Activated T-cell treated with anti-CD3 and anti-CD28 coated beads, Interleukin-2, amount 50 U/mL, for 48 hours (primary cell): Measurements from ENCODE around the gene ZNF785.
"Not testable (repeated sequence)": the region's sequence is repeated elsewhere in the genome, so short reads cannot be mapped to it uniquely, and the experiment has no call there.

Experiments used
- DNase-seq, 2 experiments: peaks; one replicate each; pipeline ENCODE4 v3.0.0-alpha.2; 2020

Gene ZNF785

GRCh38 chr16:30585400-30586191, at the start of gene ZNF785:
TSS of gene ZNF785 (minus strand) at chr16:30585697. CDS start at chr16:30585611, 86 bp downstream.
- peak; percentile 94 for DNase-seq

DNA sequence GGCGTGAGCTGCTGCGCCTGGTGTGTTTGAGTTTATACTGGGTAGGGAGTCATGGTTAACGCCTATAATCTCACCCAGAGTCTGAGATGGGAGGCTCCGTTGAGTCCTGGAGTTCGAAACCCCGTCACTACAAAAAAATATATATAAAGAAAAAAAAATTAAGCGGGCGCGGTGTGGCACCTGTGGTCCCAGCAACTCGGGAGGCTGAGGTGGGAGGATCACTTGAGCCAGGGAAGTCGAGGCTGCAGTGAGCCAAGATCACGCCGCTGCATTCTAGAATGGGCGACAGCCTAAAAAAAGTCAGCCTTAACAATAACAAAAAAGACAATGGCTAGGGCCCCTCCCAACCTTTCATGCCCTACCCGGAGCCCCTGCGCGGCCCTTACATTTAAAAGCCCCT, 48.0 kb upstream of the ZNF785 start:
- DNase-seq = no peak

DNA sequence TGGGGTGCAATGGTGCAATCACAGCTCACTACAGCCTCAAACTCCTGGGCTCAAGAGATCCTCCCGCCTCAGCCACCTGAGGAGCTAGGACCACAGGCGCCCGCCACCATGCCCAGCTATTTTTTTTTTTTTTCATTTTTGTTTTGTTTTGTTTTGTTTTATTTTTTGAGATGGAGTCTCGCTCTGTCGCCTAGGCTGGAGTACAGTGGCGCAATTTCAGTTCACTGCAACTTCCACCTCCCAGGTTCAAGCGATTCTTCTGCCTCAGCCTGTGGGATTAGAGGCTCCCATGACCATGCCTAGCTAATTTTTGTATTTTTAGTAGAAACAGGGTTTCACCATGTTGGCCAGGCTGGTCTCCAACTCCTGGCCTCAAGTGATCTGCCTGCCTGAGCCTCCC, 47.0 kb upstream of the ZNF785 start:
- not testable (repeated sequence) for DNase-seq

DNA sequence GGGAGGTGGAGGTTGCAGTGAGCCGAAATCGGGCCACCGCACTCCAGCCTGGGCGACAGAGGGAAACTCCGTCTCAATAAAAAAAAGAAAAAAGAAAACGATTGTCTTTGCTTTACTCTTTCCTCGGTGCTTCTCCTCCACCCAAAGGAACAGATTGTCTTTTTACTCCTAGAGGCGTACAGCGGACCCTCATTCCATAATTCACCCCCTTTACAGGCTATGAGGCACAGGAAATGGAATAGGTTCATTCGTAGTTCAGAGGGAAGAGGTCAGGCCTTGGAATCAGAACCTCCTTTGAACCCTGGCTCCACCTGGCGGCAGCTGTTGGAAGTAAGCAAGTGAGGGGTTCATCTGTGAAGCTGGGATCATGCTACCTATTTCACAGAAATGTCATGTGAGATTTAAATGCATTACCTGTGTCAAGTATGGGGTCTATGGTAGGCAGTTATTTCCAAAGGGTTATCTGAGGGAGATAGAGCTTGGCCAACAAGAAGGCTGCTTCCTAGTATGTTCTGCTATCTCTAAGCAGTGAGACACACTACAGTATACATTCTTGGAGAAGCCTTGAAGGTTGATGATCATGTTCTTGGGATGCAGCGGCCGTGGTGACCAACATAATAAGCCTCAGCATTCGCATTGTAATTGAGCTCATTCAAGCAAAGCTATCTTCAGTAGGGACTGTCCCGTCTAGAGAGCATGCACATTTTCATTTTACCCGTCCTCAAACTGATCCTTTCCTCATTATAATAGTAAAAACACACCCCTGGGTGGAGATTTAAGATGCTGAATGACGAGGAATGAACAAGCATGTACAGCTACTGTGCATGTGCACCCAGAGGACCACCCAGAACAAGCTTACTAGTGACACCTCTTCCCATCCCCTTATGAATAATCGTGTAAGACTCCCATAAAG, 43.4 kb upstream of the ZNF785 start:
- DNase-seq = peak; percentile 95 to 98

DNA sequence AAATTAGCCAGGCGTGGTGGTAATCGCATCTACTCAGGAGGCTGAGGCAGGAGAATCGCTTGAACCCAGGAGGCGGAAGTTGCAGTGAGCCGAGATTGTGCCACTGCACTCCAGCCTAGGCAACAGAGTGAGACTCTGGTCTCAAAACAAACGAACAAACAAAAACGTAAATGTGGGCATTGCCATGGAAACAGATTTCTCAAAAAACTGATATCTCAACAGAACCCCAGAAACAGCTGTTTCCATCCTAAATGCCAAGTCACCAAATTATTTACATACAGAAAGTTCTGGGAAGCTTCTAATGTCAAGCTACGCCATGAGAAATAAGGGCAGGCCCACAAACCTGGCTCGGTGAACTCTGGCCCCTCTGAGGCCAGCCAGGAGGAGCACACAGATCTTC, 40.7 kb upstream of the ZNF785 start:
- no peak for DNase-seq

GRCh38 chr16:30623536-30624283, 38.2 kb upstream of the ZNF785 start:
- no peak for DNase-seq

GRCh38 chr16:30622455-30623032, 37.0 kb upstream of the ZNF785 start:
- DNase-seq = no peak

DNA sequence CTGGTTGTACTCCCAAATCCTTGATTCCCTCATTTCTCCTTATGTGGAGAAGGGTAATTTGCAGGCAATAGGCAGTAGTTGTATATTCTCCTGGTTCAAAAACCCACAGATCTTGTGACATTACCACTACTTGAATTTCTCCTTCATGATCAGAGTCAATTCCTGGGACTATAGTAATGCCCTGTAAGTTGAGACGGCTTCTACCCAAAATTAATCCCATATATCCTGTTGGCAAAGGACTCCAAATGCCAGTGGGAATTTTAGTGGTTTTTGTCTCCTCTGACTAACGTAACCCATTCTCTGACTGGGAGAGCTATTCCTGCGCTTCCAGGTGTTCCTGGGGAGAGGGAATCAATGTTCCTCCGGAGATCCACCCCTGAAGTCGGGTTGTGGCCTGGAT, 36.3 kb upstream of the ZNF785 start:
- no peak for DNase-seq

DNA sequence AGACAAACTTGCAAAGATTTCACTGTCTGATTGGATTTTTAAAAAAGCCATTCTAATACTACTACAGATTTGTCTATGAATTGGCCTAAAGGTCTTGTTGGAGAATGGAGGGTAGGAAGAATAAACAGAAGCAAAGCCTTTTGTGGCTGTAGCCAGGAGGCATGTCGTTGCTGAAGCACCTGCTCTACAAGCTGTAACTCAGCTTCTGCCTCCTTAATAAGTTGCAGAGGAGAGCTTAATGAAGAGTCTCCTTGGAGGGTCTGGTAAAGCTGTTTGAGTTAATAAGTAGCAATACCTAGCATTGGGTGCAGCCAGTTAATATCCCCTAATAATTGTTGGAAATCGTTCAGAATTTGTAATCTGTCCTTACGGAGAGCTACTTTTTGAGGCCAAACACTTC, 34.7 kb upstream of the ZNF785 start:
- DNase-seq = no peak

GRCh38 chr16:30619638-30620037, 34.1 kb upstream of the ZNF785 start:
- no peak for DNase-seq

GRCh38 chr16:30619202-30619601, 33.7 kb upstream of the ZNF785 start:
- no peak for DNase-seq

- DNase-seq = peak; percentile 92 to 94
Observed at GRCh38 chr16:30615358-30616091, 30.0 kb upstream of the ZNF785 start.

GRCh38 chr16:30609926-30610839, 24.7 kb upstream of the ZNF785 start, which contains the start of gene ZNF689:
TSS of gene ZNF689 (minus strand) at chr16:30610389. CDS start at chr16:30610041, 348 bp downstream.
- peak; percentile 98 to 99 for DNase-seq

DNA sequence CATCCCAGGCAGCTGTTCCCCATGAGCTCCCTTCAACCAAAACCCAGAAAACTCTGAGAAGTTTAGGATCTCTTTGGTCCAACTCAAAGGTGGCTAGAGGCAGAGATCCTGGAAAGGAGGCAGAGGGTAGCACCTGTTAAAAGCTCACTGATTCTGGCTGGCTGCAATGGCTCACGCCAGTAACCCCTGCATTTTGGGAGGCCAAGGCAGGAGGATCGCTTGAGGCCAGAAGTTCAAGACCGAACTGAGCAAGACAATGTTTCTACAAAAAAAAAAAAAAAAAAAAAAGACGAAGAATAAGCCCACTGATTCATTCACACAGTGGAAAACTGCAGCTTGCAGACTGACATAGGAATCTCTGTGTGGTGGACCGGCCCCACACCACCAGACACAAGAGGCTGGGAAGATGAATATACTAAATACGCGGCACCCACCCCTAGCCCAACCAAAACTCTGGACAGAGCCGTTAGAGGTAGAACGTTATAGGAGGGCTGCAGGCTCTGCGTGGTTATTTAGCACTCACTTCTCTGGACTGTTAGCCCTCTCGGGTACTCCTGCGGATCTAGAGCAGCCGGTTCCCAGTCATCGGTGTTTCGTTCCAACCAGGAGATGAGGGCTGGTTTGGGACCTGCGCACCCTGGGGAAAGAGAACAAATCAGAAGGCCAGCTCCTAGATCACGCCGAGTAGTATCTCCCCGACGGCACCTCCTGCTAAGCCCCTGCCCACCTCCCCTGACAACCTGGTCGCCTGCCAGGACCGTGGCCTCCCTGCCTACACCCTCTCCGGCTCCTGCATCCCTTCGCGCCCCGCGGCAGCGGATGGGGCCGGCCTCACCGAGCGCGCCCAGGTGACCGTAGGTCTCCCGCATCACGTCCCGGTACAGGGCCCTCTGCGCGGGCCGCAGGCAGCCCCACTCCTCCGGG, 23.8 kb upstream of the ZNF785 start:
- DNase-seq = peak; percentile 70 to 76

DNA sequence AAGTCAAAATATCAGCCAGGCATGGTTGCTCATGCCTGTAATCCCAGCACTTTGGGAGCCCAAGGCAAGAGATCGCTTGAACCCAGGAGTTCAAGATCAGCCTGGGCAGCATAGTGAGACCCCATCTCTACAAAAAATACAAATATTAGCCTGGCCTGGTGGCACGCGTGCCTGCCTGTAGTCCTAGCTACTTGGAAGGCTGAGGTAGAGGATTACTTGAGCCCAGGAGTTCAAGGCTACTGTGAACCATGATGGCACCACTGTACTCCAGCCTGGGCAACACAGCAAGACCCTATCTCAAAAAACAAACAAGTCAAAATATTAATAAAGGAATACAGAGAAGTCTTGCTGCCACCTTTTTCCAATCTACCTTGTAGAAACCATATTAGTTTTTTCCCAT, 20.5 kb upstream of the ZNF785 start:
- no peak for DNase-seq

DNA sequence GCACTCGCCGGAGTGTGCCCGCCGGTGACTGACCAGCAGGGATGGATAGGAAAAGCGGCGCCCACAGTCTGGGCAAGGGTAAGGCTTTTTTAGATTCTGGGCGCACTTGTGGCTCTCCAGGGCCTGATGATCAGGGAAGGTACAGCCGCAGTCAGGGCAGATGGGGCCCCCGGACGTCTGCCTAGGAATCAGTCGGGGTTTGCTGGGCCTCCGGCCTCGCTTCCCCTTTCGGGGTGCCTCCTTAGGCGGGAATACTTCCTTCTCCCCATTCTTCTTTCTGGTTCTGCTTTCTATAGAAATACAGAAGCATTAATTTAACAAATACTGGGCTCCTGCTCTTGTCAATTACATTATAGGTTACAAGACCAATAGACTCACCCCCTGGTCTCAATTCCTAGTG, 19.7 kb upstream of the ZNF785 start:
- DNase-seq = no peak

DNA sequence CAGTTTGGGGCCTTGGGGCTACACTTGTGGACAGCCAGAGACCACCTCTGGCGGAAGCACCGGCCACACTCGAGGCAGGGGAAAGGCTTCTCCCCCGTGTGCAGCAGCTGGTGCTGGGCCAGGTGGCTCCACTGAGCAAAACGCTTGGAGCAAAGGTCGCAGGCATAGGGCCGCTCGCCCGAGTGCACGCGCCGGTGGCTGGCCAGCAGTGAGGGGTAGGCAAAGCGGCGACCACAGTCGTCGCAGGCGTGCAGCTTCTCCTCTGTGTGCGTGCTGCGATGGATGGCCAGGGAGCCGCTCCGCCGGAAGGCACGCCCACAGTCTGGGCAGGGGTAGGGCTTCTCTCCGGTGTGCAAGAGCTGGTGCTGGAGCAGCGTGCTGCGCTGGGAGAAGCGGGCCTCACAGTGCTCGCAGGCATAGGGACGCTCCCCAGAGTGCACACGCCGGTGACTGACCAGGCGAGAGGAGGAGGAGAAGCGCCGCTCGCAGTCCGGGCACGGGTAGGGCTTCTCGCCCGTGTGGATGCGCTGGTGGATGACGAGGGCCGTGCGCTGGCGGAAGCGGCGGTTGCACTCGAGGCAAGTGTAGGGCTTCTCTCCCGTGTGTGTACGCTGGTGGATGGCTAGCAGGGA, 18.9 kb upstream of the ZNF785 start:
- no peak for DNase-seq

DNA sequence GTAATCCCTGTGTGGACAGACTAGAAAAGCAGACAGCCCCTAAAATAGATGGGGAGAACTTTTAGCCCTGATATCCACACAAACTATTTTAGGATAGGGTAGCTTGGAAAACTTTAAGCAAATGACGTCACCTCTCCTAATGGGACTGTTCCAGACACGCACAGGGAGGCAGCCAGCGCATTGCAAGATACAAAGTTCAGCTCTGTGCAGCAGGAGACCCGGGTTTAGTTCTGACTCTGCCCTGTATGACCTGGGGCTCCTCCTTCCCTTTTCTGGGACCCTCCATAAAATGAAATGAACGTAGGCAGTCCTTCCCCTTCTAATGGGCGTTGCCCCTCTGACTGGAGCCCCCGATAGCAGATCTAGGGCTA, 18.4 kb upstream of the ZNF785 start:
- DNase-seq = no peak

GRCh38 chr16:30602616-30603277, 17.2 kb upstream of the ZNF785 start:
- no peak for DNase-seq
